Liver (tissue), 9 donors: ENCODE measurements around the gene FRYL. TPM values are rescaled to one million over a fixed set of nuclear protein-coding genes. Genes with fewer than 3 reads are reported as not detected.

ENCODE experiments used
- DNase-seq: peaks from one replicate; pipeline ENCODE4 v3.0.0-alpha.2; 2017; ENCODE audit warnings: low spot score
- H3K27ac ChIP-seq, 2 donors: one replicate each; pipeline ENCODE4 v1.7.0; 2013; ENCODE audit warnings: inconsistent platforms in 2 of 2, low read length in 2 of 2, control low read depth in 1 of 2, low read depth in 1 of 2, mild to moderate bottlenecking in 1 of 2
- H3K27me3 ChIP-seq, 4 donors: one replicate each; pipeline versions ENCODE4 v1.6.1 to v1.7.0; 2013; ENCODE audit warnings: low read length in 3 of 4, inconsistent platforms in 1 of 4, mild to moderate bottlenecking in 1 of 4, moderate library complexity in 1 of 4; ENCODE audit not compliant: control insufficient read depth in 4 of 4, insufficient read depth in 4 of 4
- H3K36me3 ChIP-seq, 4 donors: one replicate each; pipeline versions ENCODE4 v1.6.1 to v1.7.0; 2013; ENCODE audit warnings: low read length in 3 of 4, mild to moderate bottlenecking in 3 of 4, low read depth in 1 of 4, moderate library complexity in 1 of 4; ENCODE audit not compliant: control insufficient read depth in 4 of 4, insufficient read depth in 3 of 4
- H3K4me1 ChIP-seq, 4 donors: one replicate each; pipeline versions ENCODE4 v1.6.1 to v1.7.0; 2013; ENCODE audit warnings: low read length in 3 of 4, mild to moderate bottlenecking in 3 of 4, moderate library complexity in 1 of 4; ENCODE audit not compliant: control insufficient read depth in 4 of 4, insufficient read depth in 4 of 4
- H3K4me3 ChIP-seq, 3 donors: one replicate each; pipeline versions ENCODE4 v1.6.1 to v1.7.0; 2013; ENCODE audit warnings: low read length in 3 of 3, control low read depth in 1 of 3, low read depth in 1 of 3, mild to moderate bottlenecking in 1 of 3
- H3K9ac ChIP-seq, 2 donors: one replicate each; pipeline ENCODE4 v1.7.0; 2013; ENCODE audit warnings: low read length in 2 of 2, mild to moderate bottlenecking in 2 of 2, moderate library complexity in 2 of 2, control low read depth in 1 of 2, low read depth in 1 of 2
- H3K9me3 ChIP-seq, 4 donors: one replicate each; pipeline versions ENCODE4 v1.6.1 to v1.7.0; 2013; ENCODE audit warnings: low read length in 3 of 4; ENCODE audit not compliant: control insufficient read depth in 4 of 4
- ATF3 ChIP-seq: IDR thresholded peaks from 2 replicates; pipeline ENCODE4 v1.6.1; 2016; ENCODE audit warnings: antibody characterized with exemption
- CTCF ChIP-seq: fragments of 150-350 bp; IDR thresholded peaks from 2 replicates; pipeline ENCODE4 v1.5.1; 2017; ENCODE audit warnings: improper control_type of control experiment, low read depth, low read length; ENCODE audit not compliant: missing input control
- EGR1 ChIP-seq, 2 donors: IDR thresholded peaks; 2 replicates each; pipeline ENCODE4 v1.6.1; 2016 to 2018; ENCODE audit warnings: antibody characterized with exemption in 2 of 2, low read depth in 2 of 2
- FOXA1 ChIP-seq: IDR thresholded peaks from 2 replicates; pipeline ENCODE4 v1.6.1; 2016; ENCODE audit warnings: antibody characterized with exemption
- GABPA ChIP-seq, 2 donors: IDR thresholded peaks in 1 of 2; conservative IDR thresholded peaks in 1 of 2; 2 replicates each; pipeline ENCODE4 v1.6.1; 2016; ENCODE audit warnings: antibody characterized with exemption in 2 of 2, mild to moderate bottlenecking in 1 of 2, moderate library complexity in 1 of 2
- HNF4A ChIP-seq, 2 donors: conservative IDR thresholded peaks; 2 replicates each; pipeline ENCODE4 v1.6.1; 2016; ENCODE audit warnings: antibody characterized with exemption in 2 of 2, mild to moderate bottlenecking in 2 of 2
- HNF4G ChIP-seq: IDR thresholded peaks from 2 replicates; pipeline ENCODE4 v1.6.1; 2016; ENCODE audit warnings: antibody characterized with exemption
- JUND ChIP-seq, 2 donors: IDR thresholded peaks; 2 replicates each; pipeline ENCODE4 v1.6.1; 2016; ENCODE audit warnings: antibody characterized with exemption in 2 of 2
- NR2F2 ChIP-seq: IDR thresholded peaks from 2 replicates; pipeline ENCODE4 v1.6.1; 2016; ENCODE audit warnings: antibody characterized with exemption
- REST ChIP-seq: IDR thresholded peaks from 2 replicates; pipeline ENCODE4 v1.6.1; 2016; ENCODE audit warnings: antibody characterized with exemption, mild to moderate bottlenecking
- RXRA ChIP-seq, 2 donors: IDR thresholded peaks; 2 replicates each; pipeline ENCODE4 v1.6.1; 2017 to 2018; ENCODE audit warnings: antibody characterized with exemption in 2 of 2, mild to moderate bottlenecking in 1 of 2
- TAF1 ChIP-seq: conservative IDR thresholded peaks from 2 replicates; pipeline ENCODE4 v1.6.1; 2016; ENCODE audit warnings: antibody characterized with exemption, mild to moderate bottlenecking
- YY1 ChIP-seq: IDR thresholded peaks from 2 replicates; pipeline ENCODE4 v1.6.1; 2016; ENCODE audit warnings: antibody characterized with exemption, mild to moderate bottlenecking
- whole genome bisulfite sequencing: extraction: QIAGEN DNeasy Blood & Tissue Kit; methylation state at CpG from one replicate; pipeline ENCODE4 v1.1.7; 2013; 5-methylcytosine and 5-hydroxymethylcytosine counted together
- polyA plus RNA-seq, 2 donors: library from polyadenylated mRNA; stranded (reverse) in 1 of 2; unstranded in 1 of 2; fragments of 200-250 nt in 1 of 2; fragments of >200 nt in 1 of 2; fragmentation: Nextera tagmentation in 1 of 2; extraction: Ambion mirVana in 1 of 2; gene quantifications; one replicate each; pipeline versions ENCODE4 v1.2.1 to v1.2.3, GENCODE V29; 2013 to 2015
- total RNA-seq, 2 donors: library from RNA; depleted of rRNA; stranded (reverse); fragments of >200 nt; gene quantifications; one replicate each; pipeline ENCODE4 v1.2.3, GENCODE V29; 2014
- donor health status: healthy.
- donor health status: healthy.
- donor health status: healthy.
- donor health status: healthy.
- donor health status: healthy.

FRYL gene
- total and polyA plus RNA-seq, 4 donors = 5.3 to 79.0 (median 27.2) TPM

GRCh38 chr4:48694824-48695223, 85.3 kb downstream of the FRYL start:
- no peak for TF ChIP-seq EGR1 (IDR thresholded peaks at IDR 0.05; ENCODE audit: low read depth in 2 of 2)
- no peak for TF ChIP-seq FOXA1
- no peak for TF ChIP-seq TAF1
- TF ChIP-seq REST = no peak
- TF ChIP-seq HNF4G = no peak
- TF ChIP-seq HNF4A (conservative IDR thresholded peaks at IDR 0.05) = no peak
- TF ChIP-seq ATF3 = no peak
- TF ChIP-seq RXRA (IDR thresholded peaks at IDR 0.05) = no peak
- TF ChIP-seq GABPA (IDR thresholded peaks at IDR 0.05 in 1 of 2, conservative IDR thresholded peaks at IDR 0.05 in 1 of 2) = no peak
- H3K4me1 ChIP-seq = peaks cover 3 to 17% (median 8%) of the 10 kb centered on the region in 4 donors
- DNase-seq = no peak
- no peak overlapping the region for H3K27ac ChIP-seq
- 87% methylated on average over 2 of the region's 2 CpGs for WGBS
- no peak overlapping the region for H3K4me3 ChIP-seq
- no peak overlapping the region for H3K9ac ChIP-seq
- no peaks in the 10 kb centered on the region for H3K27me3 ChIP-seq
- H3K36me3 ChIP-seq = no peaks in the 10 kb centered on the region
- no peaks in the 10 kb centered on the region for H3K9me3 ChIP-seq

GRCh38 chr4:48693856-48694574, 86.1 kb downstream of the FRYL start:
- DNase-seq = no peak
- no peak overlapping the region for H3K4me3 ChIP-seq
- no peaks in the 10 kb centered on the region for H3K36me3 ChIP-seq
- H3K27me3 ChIP-seq = no peaks in the 10 kb centered on the region
- H3K27ac ChIP-seq = no peak overlapping the region
- WGBS = 91% methylated on average over 8 of the region's 8 CpGs
- H3K9ac ChIP-seq = no peak overlapping the region
- H3K9me3 ChIP-seq = no peaks in the 10 kb centered on the region
- peaks cover 2 to 11% (median 9%) of the 10 kb centered on the region in 4 donors for H3K4me1 ChIP-seq
- TF ChIP-seq NR2F2 = no peak
- no peak for TF ChIP-seq TAF1
- no peak for TF ChIP-seq RXRA (IDR thresholded peaks at IDR 0.05)
- no peak for TF ChIP-seq YY1
- TF ChIP-seq FOXA1 = no peak
- no peak for TF ChIP-seq ATF3
- TF ChIP-seq CTCF = no peak
- TF ChIP-seq JUND (IDR thresholded peaks at IDR 0.05) = no peak
- TF ChIP-seq EGR1 (IDR thresholded peaks at IDR 0.05; ENCODE audit: low read depth in 2 of 2) = no peak
